ENCODE results near the gene SHISA5. TPM values are rescaled to one million over a fixed set of nuclear protein-coding genes. Genes with fewer than 3 reads are reported as not detected.

Gene SHISA5
- total RNA-seq, 1 experiment from 2014 or later, result 174 TPM

DNA sequence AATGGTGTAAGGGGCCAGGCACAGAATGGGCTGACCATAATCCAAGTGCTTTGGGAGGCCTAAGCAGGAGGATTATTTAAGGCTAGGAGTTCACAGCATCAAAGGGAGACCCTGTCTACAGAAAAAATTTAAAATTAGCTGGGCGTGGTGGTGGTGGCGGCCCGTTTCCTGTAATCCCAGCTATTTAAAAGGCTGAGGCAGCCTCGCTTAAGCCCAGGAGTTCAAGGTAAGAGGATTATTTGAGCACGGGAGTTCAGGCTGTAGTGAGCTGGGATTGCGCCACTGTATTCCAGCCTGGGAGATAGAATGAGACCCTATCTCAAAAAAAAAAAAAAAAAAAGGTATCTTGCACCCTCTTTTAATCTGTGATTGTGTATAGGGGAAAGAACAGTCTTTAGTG lies 62.0 kb downstream of the SHISA5 start:
- H4K20me1 ChIP-seq (ENCODE audit: control insufficient read depth, insufficient read depth, insufficient read length), result no peaks in the 10 kb centered on the region
- H3K9ac ChIP-seq (ENCODE audit: extremely low read depth, insufficient read length, low read length), result no peak overlapping the region
- Mint-ChIP-seq H3K4me1 (peaks cover 19 to 30% of the 10 kb centered on the region in 2 experiments), H3K4me3 (peak overlapping the region; percentile 93 to 99; a peak in 4 of 5 replicates), H3K9me3 (no peaks in the 10 kb centered on the region), H3K36me3 (ENCODE audit: insufficient read depth in 1 of 3, low read depth in 3 of 3) (peaks cover 18 to 47% (median 26%) of the 10 kb centered on the region in 3 experiments; a peak in 6 of 7 replicates), H3K27me3 (ENCODE audit: low read depth) (no peaks in the 10 kb centered on the region), H3K27ac (peak overlapping the region in 2 of 3 experiments; percentile 72 to 82; a peak in 2 of 7 replicates)
- no peak for DNase-seq
- no peaks in the 10 kb centered on the region for H3K27me3 ChIP-seq (ENCODE audit: insufficient read depth, low read length)
- H3K79me1 ChIP-seq (ENCODE audit: insufficient read depth, low read depth, low read length, poor library complexity, severe bottlenecking), result peaks cover 5% of the 10 kb centered on the region
- no peak overlapping the region for H2BK120ac ChIP-seq (ENCODE audit: low read depth, low read length, poor library complexity, severe bottlenecking)
- no peak overlapping the region for H2BK5ac ChIP-seq (ENCODE audit: insufficient read length, low read length)
- no peak overlapping the region for H3K56ac ChIP-seq (ENCODE audit: insufficient read length, low read depth, low read length)
- H3K4me1 ChIP-seq (ENCODE audit: insufficient read depth, low read length), result no peaks in the 10 kb centered on the region
- H2BK15ac ChIP-seq (ENCODE audit: low read depth, low read length), result no peak overlapping the region
- H3K18ac ChIP-seq (ENCODE audit: insufficient read length, low read depth, low read length), result no peak overlapping the region
- H3T11ph ChIP-seq (ENCODE audit: low read length), result no peak overlapping the region
- no CpG with 5 or more reads among the region's 6 CpGs for WGBS (ENCODE audit: extremely low coverage, insufficient read length, low lambda C conversion rate)
- H2BK12ac ChIP-seq (ENCODE audit: insufficient read length, low read depth, low read length), result no peak overlapping the region
- H4K8ac ChIP-seq (replicated peaks; ENCODE audit: insufficient read length, low read depth, low read length), result no peak overlapping the region
- no peak overlapping the region for H2BK20ac ChIP-seq (ENCODE audit: low read depth, low read length, poor library complexity, severe bottlenecking)
- H3K14ac ChIP-seq (ENCODE audit: insufficient read depth, low read length), result no peak overlapping the region
- no peak overlapping the region for H3K4ac ChIP-seq (ENCODE audit: low read depth, low read length)
- no peak overlapping the region for H2AK5ac ChIP-seq (ENCODE audit: insufficient read length, low read length)
- TF ChIP-seq, protein P1, sequence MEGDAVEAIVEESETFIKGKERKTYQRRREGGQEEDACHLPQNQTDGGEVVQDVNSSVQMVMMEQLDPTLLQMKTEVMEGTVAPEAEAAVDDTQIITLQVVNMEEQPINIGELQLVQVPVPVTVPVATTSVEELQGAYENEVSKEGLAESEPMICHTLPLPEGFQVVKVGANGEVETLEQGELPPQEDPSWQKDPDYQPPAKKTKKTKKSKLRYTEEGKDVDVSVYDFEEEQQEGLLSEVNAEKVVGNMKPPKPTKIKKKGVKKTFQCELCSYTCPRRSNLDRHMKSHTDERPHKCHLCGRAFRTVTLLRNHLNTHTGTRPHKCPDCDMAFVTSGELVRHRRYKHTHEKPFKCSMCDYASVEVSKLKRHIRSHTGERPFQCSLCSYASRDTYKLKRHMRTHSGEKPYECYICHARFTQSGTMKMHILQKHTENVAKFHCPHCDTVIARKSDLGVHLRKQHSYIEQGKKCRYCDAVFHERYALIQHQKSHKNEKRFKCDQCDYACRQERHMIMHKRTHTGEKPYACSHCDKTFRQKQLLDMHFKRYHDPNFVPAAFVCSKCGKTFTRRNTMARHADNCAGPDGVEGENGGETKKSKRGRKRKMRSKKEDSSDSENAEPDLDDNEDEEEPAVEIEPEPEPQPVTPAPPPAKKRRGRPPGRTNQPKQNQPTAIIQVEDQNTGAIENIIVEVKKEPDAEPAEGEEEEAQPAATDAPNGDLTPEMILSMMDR (conservative IDR thresholded peaks at IDR 0.05), result no peak
- no peak overlapping the region for H4K91ac ChIP-seq (ENCODE audit: insufficient read length, low read depth, low read length)
- peak overlapping the region; percentile 16 for H3K4me2 ChIP-seq (ENCODE audit: insufficient read depth, insufficient read length, low read length)
- H3K79me2 ChIP-seq (ENCODE audit: insufficient read depth, low read length), result peaks cover 5% of the 10 kb centered on the region; the same call in 1 of the 2 replicates
- H3K27ac ChIP-seq (ENCODE audit: insufficient read length, low read depth, low read length), result no peak overlapping the region
- no peak overlapping the region for H3K23ac ChIP-seq (ENCODE audit: insufficient read length, low read depth, low read length)
- no peak overlapping the region for H2AFZ ChIP-seq (ENCODE audit: low read length)
- peaks cover 7% of the 10 kb centered on the region for H3K23me2 ChIP-seq (ENCODE audit: insufficient read length, low read depth, low read length, poor library complexity, severe bottlenecking)
- no peaks in the 10 kb centered on the region for H3K9me3 ChIP-seq (ENCODE audit: control insufficient read depth, low read depth, low read length)
- no peak overlapping the region for H4K5ac ChIP-seq (ENCODE audit: insufficient read length, low read depth, low read length)

Data from H9 (cell line).